Muscle layer of colon (tissue), 2 donors: Measurements from ENCODE around the gene ZNF385C.

Experiments
- H3K27ac ChIP-seq: one replicate; pipeline ENCODE4 v1.7.0; 2013; ENCODE audit warnings: low read depth, mild to moderate bottlenecking, low read length, moderate library complexity
- H3K27me3 ChIP-seq, 2 donors: one replicate each; pipeline ENCODE4 v1.7.0; 2013; ENCODE audit warnings: low read length in 2 of 2, mild to moderate bottlenecking in 2 of 2; ENCODE audit not compliant: insufficient read depth in 2 of 2, control insufficient read depth in 1 of 2
- H3K36me3 ChIP-seq: one replicate; pipeline ENCODE4 v1.7.0; 2013; ENCODE audit warnings: mild to moderate bottlenecking, low read length; ENCODE audit not compliant: insufficient read depth
- H3K4me1 ChIP-seq: one replicate; pipeline ENCODE4 v1.7.0; 2013; ENCODE audit warnings: mild to moderate bottlenecking, low read length; ENCODE audit not compliant: insufficient read depth
- H3K4me3 ChIP-seq, 2 donors: one replicate each; pipeline ENCODE4 v1.7.0; 2013; ENCODE audit warnings: low read length in 2 of 2, low read depth in 1 of 2, mild to moderate bottlenecking in 1 of 2, moderate library complexity in 1 of 2
- H3K9ac ChIP-seq: one replicate; pipeline ENCODE4 v1.7.0; 2013; ENCODE audit warnings: low read length
- H3K9me3 ChIP-seq: one replicate; pipeline ENCODE4 v1.7.0; 2013; ENCODE audit warnings: mild to moderate bottlenecking, low read length
- donor health status: abdominal sarcoma.
- donor health status: Adenocarcinoma of cecum.

ZNF385C gene

DNA sequence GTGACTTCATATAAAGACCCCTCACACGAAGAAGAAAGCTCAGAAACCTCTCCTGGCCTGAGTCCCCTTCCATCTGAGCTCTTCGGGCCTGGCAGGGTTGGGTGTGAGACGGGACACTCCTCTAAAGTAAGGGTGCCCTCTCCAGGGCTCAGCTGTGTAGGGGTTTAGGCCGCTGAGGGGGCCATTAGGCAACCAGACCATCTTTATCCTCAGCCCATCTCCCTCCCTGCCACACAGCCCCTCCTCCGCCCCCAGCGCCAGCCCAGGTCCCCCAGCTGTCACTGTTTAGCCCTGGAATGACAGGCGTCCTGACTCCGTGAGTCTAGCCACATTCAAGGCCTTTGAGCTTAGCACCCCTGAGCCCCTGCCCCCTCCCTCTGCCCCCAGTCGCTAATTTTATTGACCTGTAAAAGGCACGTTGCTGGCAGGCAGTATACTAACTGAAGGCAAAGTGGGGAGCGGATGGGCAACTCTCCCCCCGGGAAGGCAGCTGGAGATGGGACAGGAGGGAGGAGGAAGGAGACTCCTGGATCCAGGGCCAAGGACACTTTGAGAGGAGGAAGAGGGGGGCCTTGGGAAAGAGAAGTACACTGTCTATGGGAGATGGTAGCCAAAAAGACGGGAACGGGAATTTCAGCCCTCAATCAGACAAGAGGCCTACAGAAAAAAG is 592 bp upstream of the ZNF385C start:
- Histone ChIP-seq H3K4me3 (no peak overlapping the region), H3K9ac (no peak overlapping the region), H3K27ac (no peak overlapping the region), H3K4me1 (no peaks in the 10 kb centered on the region), H3K9me3 (no peaks in the 10 kb centered on the region), H3K36me3 (no peaks in the 10 kb centered on the region), H3K27me3 (peaks cover 23 to 33% of the 10 kb centered on the region in 2 donors)

GRCh38 chr17:42096360-42097111 is 1.7 kb downstream of the ZNF385C start:
- Histone ChIP-seq H3K9me3 (no peaks in the 10 kb centered on the region), H3K27me3 (peaks cover 23 to 33% of the 10 kb centered on the region in 2 donors), H3K4me1 (no peaks in the 10 kb centered on the region), H3K9ac (no peak overlapping the region), H3K27ac (no peak overlapping the region), H3K36me3 (no peaks in the 10 kb centered on the region), H3K4me3 (no peak overlapping the region)

DNA sequence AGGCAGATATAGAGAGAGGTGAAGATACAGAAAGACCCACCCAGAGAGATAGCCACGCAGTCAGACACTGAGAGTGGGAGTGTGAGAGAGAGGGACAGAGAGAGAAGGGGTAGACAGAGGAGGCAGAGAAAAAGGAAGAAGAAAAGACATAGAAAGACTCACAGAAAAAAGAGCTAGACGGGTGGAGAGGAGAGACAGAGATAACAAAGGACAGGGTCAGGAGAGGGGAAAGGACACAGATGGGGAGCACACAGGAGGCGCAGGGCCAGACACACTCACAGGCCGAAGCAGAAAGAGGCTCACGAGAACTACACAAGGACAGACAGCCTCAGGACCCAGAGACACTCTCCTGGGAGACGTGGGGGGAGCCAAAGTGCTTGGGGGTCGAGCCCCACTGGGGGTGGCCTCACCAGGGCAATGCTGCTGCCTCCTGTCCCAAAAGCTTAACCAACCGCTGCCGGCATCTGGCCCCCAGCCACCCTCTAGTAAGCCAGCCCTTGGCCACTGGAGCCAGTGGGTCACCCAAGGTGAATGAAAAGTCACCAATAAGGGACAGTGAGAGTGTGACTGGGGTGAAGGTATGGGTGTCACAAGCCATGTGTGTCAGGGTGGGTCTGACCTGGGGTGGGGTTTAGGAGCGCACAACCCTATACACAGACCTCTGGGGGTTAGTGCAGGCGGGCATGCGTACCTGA is 3.8 kb downstream of the ZNF385C start:
- Histone ChIP-seq H3K4me3 (no peak overlapping the region), H3K9me3 (no peaks in the 10 kb centered on the region), H3K27ac (no peak overlapping the region), H3K9ac (no peak overlapping the region), H3K27me3 (peaks cover 23 to 33% of the 10 kb centered on the region in 2 donors), H3K36me3 (no peaks in the 10 kb centered on the region), H3K4me1 (no peaks in the 10 kb centered on the region)

- Histone ChIP-seq H3K27me3 (peaks cover 20 to 32% of the 10 kb centered on the region in 2 donors), H3K4me1 (no peaks in the 10 kb centered on the region), H3K4me3 (no peak overlapping the region), H3K9ac (no peak overlapping the region), H3K27ac (no peak overlapping the region), H3K9me3 (no peaks in the 10 kb centered on the region), H3K36me3 (no peaks in the 10 kb centered on the region)
Observed at GRCh38 chr17:42092939-42093338, 5.3 kb downstream of the ZNF385C start.

DNA sequence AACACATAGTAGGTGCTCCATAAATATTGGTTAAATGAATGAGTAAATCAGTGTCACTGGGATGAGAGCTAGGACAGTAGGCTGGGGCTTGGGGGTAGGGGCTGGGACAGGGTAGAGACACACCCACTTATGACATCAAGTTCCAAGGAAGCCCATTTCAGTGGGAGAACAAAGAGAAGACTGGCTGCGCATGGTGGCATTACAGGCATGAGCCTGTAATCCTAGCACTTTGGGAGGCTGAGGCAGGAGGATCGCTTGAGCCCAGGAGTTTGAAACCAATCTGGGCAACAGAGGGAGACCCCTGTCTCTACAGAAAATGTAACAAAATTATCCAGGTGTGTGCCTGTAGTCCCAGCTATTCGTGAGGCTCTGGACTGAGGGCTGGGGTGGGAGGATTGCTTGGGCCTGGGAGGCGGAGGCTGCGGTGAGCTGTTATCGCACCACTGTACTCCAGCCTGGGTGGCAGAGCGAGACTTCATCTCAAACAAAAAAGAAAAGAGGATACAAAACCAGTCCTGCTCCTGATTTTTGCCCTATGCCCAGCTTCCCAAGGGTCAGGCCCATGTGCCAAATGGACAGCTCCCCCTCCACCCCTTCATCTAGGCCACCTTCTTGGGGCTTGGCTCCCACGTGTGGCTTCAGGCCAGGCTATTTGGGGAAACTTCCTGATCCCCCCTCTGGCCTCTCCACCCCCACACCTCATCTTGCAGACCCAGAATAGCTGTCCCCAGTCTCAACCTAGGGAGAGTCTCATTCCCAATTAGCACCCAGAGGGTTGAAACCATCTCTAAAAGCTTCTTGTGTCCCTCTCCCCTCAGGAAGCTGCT is 7.1 kb downstream of the ZNF385C start:
- Histone ChIP-seq H3K27ac (no peak overlapping the region), H3K27me3 (peaks cover 3 to 15% of the 10 kb centered on the region in 2 donors), H3K9ac (no peak overlapping the region), H3K4me3 (no peak overlapping the region), H3K36me3 (no peaks in the 10 kb centered on the region), H3K4me1 (no peaks in the 10 kb centered on the region), H3K9me3 (no peaks in the 10 kb centered on the region)

DNA sequence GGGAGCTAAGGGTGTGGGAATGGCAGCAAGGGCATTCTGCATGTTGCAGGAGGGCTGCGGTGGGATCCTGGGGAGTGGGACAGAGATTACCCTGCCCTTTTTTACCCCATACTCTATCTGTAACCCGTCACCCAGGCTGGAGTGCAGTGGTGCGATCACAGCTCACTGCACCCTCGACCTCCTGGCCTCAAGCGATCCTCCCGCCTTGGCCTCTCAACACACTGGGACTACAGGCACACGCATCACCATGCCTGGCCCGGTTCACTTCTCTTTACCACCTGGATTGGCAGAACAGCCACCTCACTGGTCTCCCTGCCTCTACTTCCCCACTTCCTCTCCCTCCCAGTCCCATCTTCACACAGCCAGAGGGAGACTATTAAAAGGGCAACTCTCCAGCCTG is 9.5 kb downstream of the ZNF385C start:
- no peak overlapping the region for H3K27ac ChIP-seq
- no peaks in the 10 kb centered on the region for H3K9me3 ChIP-seq
- H3K9ac ChIP-seq: no peak overlapping the region
- no peaks in the 10 kb centered on the region for H3K36me3 ChIP-seq
- no peaks in the 10 kb centered on the region for H3K4me1 ChIP-seq
- H3K4me3 ChIP-seq: no peak overlapping the region
- H3K27me3 ChIP-seq: peaks cover 0 to 3% of the 10 kb centered on the region in 2 donors

DNA sequence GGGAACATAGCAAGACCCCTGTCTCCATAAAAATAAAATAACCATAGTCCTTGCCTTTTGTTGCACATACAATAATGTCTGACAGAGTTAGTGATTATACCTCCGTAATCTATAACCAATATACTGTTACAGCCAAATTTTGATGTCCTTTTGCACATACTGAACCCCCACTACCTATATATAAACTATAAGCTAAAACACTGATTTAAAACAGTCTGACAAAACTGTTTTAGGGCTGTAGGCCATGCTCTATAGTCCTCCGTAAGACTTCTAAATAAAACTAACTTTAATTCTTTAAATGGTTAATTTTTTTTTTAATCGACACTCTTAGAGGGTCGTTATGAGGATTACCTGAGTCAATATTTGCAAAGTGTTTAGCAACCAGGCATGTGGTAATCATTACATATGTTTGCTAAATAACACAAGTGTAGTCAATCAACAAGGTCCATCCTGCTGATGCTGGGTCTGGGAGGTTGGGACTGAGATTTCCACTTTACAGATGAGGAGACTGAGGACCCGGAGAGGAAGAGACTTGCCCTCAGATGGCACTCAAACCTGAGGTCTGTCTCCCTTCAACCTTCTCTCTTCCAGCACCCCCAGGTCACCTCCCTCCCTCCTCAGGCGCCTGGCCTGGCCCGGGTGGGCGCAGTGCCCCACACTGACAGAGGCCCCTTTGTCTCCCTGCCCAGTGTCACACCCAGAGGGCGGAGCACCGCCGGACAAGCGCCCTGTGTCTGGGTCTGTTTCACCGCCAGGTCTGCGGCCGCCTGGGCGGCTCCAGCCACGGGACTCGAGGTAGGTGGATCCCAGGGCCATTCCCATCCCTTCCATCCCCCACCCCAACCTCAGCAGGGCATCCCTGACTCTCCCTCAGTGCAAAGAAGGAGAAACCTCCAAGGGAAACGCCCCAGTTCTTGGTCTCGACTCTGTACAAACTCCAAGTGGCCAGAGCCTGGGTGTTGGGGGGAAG is 10.3 kb downstream of the ZNF385C start:
- H3K27ac ChIP-seq: no peak overlapping the region
- H3K27me3 ChIP-seq: peaks cover 0 to 3% of the 10 kb centered on the region in 2 donors
- H3K9ac ChIP-seq: no peak overlapping the region
- no peaks in the 10 kb centered on the region for H3K4me1 ChIP-seq
- no peaks in the 10 kb centered on the region for H3K36me3 ChIP-seq
- no peak overlapping the region for H3K4me3 ChIP-seq
- no peaks in the 10 kb centered on the region for H3K9me3 ChIP-seq

GRCh38 chr17:42087042-42087701 is 11.1 kb downstream of the ZNF385C start:
- peaks cover 0 to 3% of the 10 kb centered on the region in 2 donors for H3K27me3 ChIP-seq

GRCh38 chr17:42081516-42082129 is 16.6 kb downstream of the ZNF385C start:
- Histone ChIP-seq H3K27me3 (no peaks in the 10 kb centered on the region), H3K9me3 (no peaks in the 10 kb centered on the region), H3K27ac (no peak overlapping the region), H3K36me3 (no peaks in the 10 kb centered on the region), H3K9ac (no peak overlapping the region), H3K4me1 (no peaks in the 10 kb centered on the region), H3K4me3 (no peak overlapping the region)

More at GRCh38 chr17:42087042-42087701, 11.1 kb downstream of the ZNF385C start:
- Histone ChIP-seq H3K4me1 (no peaks in the 10 kb centered on the region), H3K27ac (no peak overlapping the region), H3K4me3 (no peak overlapping the region), H3K9me3 (no peaks in the 10 kb centered on the region), H3K9ac (no peak overlapping the region), H3K36me3 (no peaks in the 10 kb centered on the region)

GRCh38 chr17:42079541-42079940 is 18.7 kb downstream of the ZNF385C start:
- no peaks in the 10 kb centered on the region for H3K27me3 ChIP-seq
- no peak overlapping the region for H3K4me3 ChIP-seq
- no peaks in the 10 kb centered on the region for H3K36me3 ChIP-seq
- no peaks in the 10 kb centered on the region for H3K4me1 ChIP-seq
- no peak overlapping the region for H3K9ac ChIP-seq
- H3K9me3 ChIP-seq: no peaks in the 10 kb centered on the region
- no peak overlapping the region for H3K27ac ChIP-seq
